ENCODE measurements around the gene POC5. TPM values are rescaled to one million over a fixed set of nuclear protein-coding genes. Genes with fewer than 3 reads are reported as not detected.

The POC5 gene
- total RNA-seq, 3 donors from 2014 or later, result 7.7 to 13.3 (median 9.5) TPM

GRCh38 chr5:75648712-75649111 is 68.5 kb downstream of the POC5 start:
- ATAC-seq, result peak; percentile 92
- intact Hi-C loops (cut with DNase I, micrococcal nuclease), result no loop called here
- TF ChIP-seq CTCF (IDR thresholded peaks at IDR 0.05), result no peak
- Histone ChIP-seq H3K4me1 (ENCODE audit: low read depth) (no peaks in the 10 kb centered on the region), H3K36me3 (ENCODE audit: low read depth) (no peaks in the 10 kb centered on the region), H3K4me3 (no peak overlapping the region), H3K9me3 (no peaks in the 10 kb centered on the region)
- DNase-seq, result peak in 1 of 3 donors; percentile 45

GRCh38 chr5:75640826-75641225 is 76.4 kb downstream of the POC5 start:
- intact Hi-C loops (cut with DNase I, micrococcal nuclease), result no loop called here
- no peaks in the 10 kb centered on the region for H3K9me3 ChIP-seq
- H3K4me1 ChIP-seq (ENCODE audit: low read depth), result no peaks in the 10 kb centered on the region
- no peak overlapping the region for H3K4me3 ChIP-seq
- no peaks in the 10 kb centered on the region for H3K36me3 ChIP-seq (ENCODE audit: low read depth)
- TF ChIP-seq CTCF (IDR thresholded peaks at IDR 0.05), result no peak
- ATAC-seq, result no peak
- no peak for DNase-seq

GRCh38 chr5:75640395-75640794 is 76.8 kb downstream of the POC5 start:
- H3K9me3 ChIP-seq, result no peaks in the 10 kb centered on the region
- TF ChIP-seq CTCF (IDR thresholded peaks at IDR 0.05), result no peak
- ATAC-seq, result no peak
- DNase-seq, result no peak
- no peaks in the 10 kb centered on the region for H3K36me3 ChIP-seq (ENCODE audit: low read depth)
- no peaks in the 10 kb centered on the region for H3K4me1 ChIP-seq (ENCODE audit: low read depth)
- no peak overlapping the region for H3K4me3 ChIP-seq
- intact Hi-C loops (cut with DNase I, micrococcal nuclease), result no loop called here

- ATAC-seq (no peak), DNase-seq (no peak)
- intact Hi-C loops (cut with DNase I, micrococcal nuclease), result no loop called here
- H3K9me3 ChIP-seq, result no peaks in the 10 kb centered on the region
- H3K4me3 ChIP-seq, result no peak overlapping the region
- no peaks in the 10 kb centered on the region for H3K36me3 ChIP-seq (ENCODE audit: low read depth)
- no peaks in the 10 kb centered on the region for H3K4me1 ChIP-seq (ENCODE audit: low read depth)
- no peak for TF ChIP-seq CTCF (IDR thresholded peaks at IDR 0.05)
Observed at GRCh38 chr5:75639535-75640311, 77.5 kb downstream of the POC5 start.

- DNase-seq, result no peak
- Histone ChIP-seq H3K4me1 (ENCODE audit: low read depth) (no peaks in the 10 kb centered on the region), H3K4me3 (no peak overlapping the region), H3K36me3 (ENCODE audit: low read depth) (no peaks in the 10 kb centered on the region), H3K9me3 (no peaks in the 10 kb centered on the region)
- ATAC-seq, result no peak
- TF ChIP-seq CTCF (IDR thresholded peaks at IDR 0.05), result no peak
- intact Hi-C loops (cut with DNase I, micrococcal nuclease), result no loop called here
Observed at GRCh38 chr5:75637949-75638348, 79.3 kb downstream of the POC5 start.

Measured in mucosa of descending colon (tissue), 3 donors.